HL-60 (cell line): ENCODE measurements around the gene MPST.

ENCODE experiments used
- DNase-seq, 2 experiments: peaks; one replicate each; pipeline ENCODE4 v3.0.0-alpha.2; 2010 to 2020; ENCODE audit warnings: low read depth in 1 of 2, low spot score in 1 of 2
- H3K27ac ChIP-seq: fragments of 250-450 bp; sonication (Bioruptor Pico); replicated peaks from 2 replicates; pipeline ENCODE4 v1.5.1; 2020; ENCODE audit warnings: mild to moderate bottlenecking, moderate library complexity
- H3K27me3 ChIP-seq: fragments of 250-450 bp; sonication (Bioruptor Pico); 2 replicates; pipeline ENCODE4 v1.5.1; 2021; ENCODE audit warnings: mild to moderate bottlenecking, moderate library complexity; ENCODE audit not compliant: insufficient read depth, poor library complexity, severe bottlenecking
- H3K4me3 ChIP-seq: replicated peaks from 2 replicates; pipeline ENCODE4 v1.5.1; 2011; ENCODE audit warnings: mild to moderate bottlenecking, control low read depth, low read length; ENCODE audit not compliant: insufficient read depth
- GABPA ChIP-seq: IDR thresholded peaks from 2 replicates; pipeline ENCODE4 v1.6.1; 2012; ENCODE audit warnings: low read depth
- POLR2AphosphoS5 ChIP-seq: IDR thresholded peaks from 2 replicates; pipeline ENCODE4 v1.6.1; 2012; ENCODE audit warnings: low read depth
- SPI1 ChIP-seq: IDR thresholded peaks from 2 replicates; pipeline ENCODE4 v1.6.1; 2012; ENCODE audit warnings: low read depth, mild to moderate bottlenecking, borderline replicate concordance
- TF ChIP-seq, protein P1 (sequence below): IDR thresholded peaks from 2 replicates; pipeline ENCODE4 v1.6.1; 2012; ENCODE audit warnings: low read depth; ENCODE audit not compliant: insufficient replicate concordance
- TF ChIP-seq, protein P2 (sequence below): IDR thresholded peaks from one replicate; pipeline ENCODE4 v1.5.1; 2011; ENCODE audit warnings: low read length, control low read depth, inconsistent platforms; ENCODE audit not compliant: insufficient read depth

The MPST gene

DNA sequence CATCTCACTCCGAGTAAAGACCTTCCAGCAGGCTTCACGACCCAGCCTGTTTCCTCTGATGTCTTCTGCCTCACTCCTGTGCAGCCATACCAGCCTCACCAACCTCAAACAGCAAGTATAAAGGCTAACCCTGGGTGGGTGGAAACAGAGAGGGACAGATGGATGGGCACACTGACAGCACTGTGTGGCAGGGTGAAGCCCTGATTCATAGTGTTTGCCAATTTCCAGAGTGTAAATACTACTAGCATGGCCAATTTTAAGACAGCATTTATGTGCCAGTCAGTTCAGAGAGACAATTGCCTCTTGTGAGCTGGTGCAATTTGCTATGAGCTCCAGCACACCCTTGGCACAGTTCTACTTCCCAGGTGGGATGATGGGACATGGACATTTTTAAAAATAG lies 21.8 kb upstream of the MPST start:
- no peak overlapping the region for H3K4me3 ChIP-seq
- DNase-seq: no peak
- no peak overlapping the region for H3K27ac ChIP-seq
- peaks cover 2% of the 10 kb centered on the region for H3K27me3 ChIP-seq
- TF ChIP-seq POLR2AphosphoS5: no peak
- TF ChIP-seq SPI1: no peak

DNA sequence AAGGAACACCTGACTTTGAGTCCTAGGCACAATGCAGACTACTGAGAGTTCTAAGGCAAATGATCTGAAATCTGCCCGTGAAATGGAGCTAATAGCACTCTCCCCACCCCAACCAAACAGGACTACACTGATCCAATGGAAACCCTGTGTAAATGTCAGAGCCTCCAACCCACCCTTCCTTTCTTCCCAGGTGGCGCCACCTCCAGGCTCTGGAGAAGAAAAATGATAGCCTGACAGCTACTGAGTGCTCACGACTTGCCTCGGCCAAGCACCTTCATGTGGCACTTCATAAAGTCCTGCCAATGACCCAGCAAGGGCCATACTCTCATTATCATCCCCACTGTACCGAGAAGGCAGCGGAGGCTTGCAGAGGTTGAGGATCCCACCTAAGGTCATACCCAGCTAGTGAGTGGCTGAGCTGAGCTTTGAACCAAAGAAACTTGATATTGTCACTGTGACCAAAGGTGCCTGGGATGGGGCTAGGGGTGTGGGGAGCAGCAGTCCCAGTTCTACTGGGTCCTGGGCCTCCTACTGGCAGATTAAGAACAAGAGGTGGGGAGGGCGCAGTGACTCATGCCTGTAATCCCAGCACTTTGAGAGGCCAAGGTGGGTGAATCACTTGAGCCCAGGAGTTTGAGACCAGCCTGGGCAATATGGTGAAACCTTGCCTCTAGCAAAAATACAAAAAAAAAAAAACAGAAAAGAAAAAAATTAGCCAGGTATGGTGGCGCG lies 20.8 kb upstream of the MPST start:
- no peak for DNase-seq
- peaks cover 2% of the 10 kb centered on the region for H3K27me3 ChIP-seq
- H3K27ac ChIP-seq: no peak overlapping the region
- H3K4me3 ChIP-seq: no peak overlapping the region
- TF ChIP-seq, protein P1, sequence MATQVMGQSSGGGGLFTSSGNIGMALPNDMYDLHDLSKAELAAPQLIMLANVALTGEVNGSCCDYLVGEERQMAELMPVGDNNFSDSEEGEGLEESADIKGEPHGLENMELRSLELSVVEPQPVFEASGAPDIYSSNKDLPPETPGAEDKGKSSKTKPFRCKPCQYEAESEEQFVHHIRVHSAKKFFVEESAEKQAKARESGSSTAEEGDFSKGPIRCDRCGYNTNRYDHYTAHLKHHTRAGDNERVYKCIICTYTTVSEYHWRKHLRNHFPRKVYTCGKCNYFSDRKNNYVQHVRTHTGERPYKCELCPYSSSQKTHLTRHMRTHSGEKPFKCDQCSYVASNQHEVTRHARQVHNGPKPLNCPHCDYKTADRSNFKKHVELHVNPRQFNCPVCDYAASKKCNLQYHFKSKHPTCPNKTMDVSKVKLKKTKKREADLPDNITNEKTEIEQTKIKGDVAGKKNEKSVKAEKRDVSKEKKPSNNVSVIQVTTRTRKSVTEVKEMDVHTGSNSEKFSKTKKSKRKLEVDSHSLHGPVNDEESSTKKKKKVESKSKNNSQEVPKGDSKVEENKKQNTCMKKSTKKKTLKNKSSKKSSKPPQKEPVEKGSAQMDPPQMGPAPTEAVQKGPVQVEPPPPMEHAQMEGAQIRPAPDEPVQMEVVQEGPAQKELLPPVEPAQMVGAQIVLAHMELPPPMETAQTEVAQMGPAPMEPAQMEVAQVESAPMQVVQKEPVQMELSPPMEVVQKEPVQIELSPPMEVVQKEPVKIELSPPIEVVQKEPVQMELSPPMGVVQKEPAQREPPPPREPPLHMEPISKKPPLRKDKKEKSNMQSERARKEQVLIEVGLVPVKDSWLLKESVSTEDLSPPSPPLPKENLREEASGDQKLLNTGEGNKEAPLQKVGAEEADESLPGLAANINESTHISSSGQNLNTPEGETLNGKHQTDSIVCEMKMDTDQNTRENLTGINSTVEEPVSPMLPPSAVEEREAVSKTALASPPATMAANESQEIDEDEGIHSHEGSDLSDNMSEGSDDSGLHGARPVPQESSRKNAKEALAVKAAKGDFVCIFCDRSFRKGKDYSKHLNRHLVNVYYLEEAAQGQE: no peak
- no peak for TF ChIP-seq POLR2AphosphoS5
- TF ChIP-seq, protein P2, sequence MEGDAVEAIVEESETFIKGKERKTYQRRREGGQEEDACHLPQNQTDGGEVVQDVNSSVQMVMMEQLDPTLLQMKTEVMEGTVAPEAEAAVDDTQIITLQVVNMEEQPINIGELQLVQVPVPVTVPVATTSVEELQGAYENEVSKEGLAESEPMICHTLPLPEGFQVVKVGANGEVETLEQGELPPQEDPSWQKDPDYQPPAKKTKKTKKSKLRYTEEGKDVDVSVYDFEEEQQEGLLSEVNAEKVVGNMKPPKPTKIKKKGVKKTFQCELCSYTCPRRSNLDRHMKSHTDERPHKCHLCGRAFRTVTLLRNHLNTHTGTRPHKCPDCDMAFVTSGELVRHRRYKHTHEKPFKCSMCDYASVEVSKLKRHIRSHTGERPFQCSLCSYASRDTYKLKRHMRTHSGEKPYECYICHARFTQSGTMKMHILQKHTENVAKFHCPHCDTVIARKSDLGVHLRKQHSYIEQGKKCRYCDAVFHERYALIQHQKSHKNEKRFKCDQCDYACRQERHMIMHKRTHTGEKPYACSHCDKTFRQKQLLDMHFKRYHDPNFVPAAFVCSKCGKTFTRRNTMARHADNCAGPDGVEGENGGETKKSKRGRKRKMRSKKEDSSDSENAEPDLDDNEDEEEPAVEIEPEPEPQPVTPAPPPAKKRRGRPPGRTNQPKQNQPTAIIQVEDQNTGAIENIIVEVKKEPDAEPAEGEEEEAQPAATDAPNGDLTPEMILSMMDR: no peak
- no peak for TF ChIP-seq SPI1
- no peak for TF ChIP-seq GABPA

- Histone ChIP-seq H3K27me3 (peaks cover 2% of the 10 kb centered on the region), H3K4me3 (no peak overlapping the region), H3K27ac (no peak overlapping the region)
- DNase-seq: no peak
- TF ChIP-seq, protein P2: no peak
- TF ChIP-seq, protein P1: no peak
- TF ChIP-seq SPI1 (no peak), GABPA (no peak), POLR2AphosphoS5 (no peak)
Measured at GRCh38 chr22:36999463-36999862, 20.1 kb upstream of the MPST start.

GRCh38 chr22:37000676-37001534 lies 18.6 kb upstream of the MPST start:
- peaks cover 2% of the 10 kb centered on the region for H3K27me3 ChIP-seq
- TF ChIP-seq GABPA (no peak), POLR2AphosphoS5 (no peak), SPI1 (no peak)
- TF ChIP-seq, protein P1: no peak
- TF ChIP-seq, protein P2: no peak
- no peak overlapping the region for H3K4me3 ChIP-seq
- H3K27ac ChIP-seq: no peak overlapping the region
- no peak for DNase-seq
